ENCODE results near the gene TRAF1.

GRCh38 chr9:120904061-120904977, 22.3 kb downstream of the TRAF1 start:
- TF ChIP-seq POLR2A (IDR thresholded peaks at IDR 0.05; ENCODE audit: extremely low read depth, insufficient read length) (no peak), CTCF (IDR thresholded peaks at IDR 0.05; ENCODE audit: low read depth, low read length) (no peak), MAX (IDR thresholded peaks at IDR 0.05; ENCODE audit: low read depth, low read length) (no peak)

Measured in NB4 (cell line).